Lower leg skin (tissue), 3 donors: Measurements from ENCODE around the gene C9orf40.

Source experiments
- CTCF ChIP-seq, 3 donors: fragments of 450-650 bp; IDR thresholded peaks; one replicate each; pipeline ENCODE4 v1.5.1; 2016; ENCODE audit warnings: antibody characterized with exemption in 3 of 3, mild to moderate bottlenecking in 3 of 3, moderate library complexity in 2 of 3
- POLR2A ChIP-seq, 2 donors: fragments of 450-650 bp; IDR thresholded peaks; one replicate each; pipeline ENCODE4 v1.6.1; 2016 to 2017; ENCODE audit warnings: antibody characterized with exemption in 2 of 2, mild to moderate bottlenecking in 1 of 2, moderate library complexity in 1 of 2

GRCh38 chr9:74977287-74977686 is 24.6 kb upstream of the C9orf40 start:
- TF ChIP-seq CTCF (IDR thresholded peaks at IDR 0.05) (no peak), POLR2A (IDR thresholded peaks at IDR 0.05) (no peak)
